Breast epithelium (tissue), 4 donors: ENCODE results near the gene ATP1A4. TPM values are rescaled to one million over a fixed set of nuclear protein-coding genes. Genes with fewer than 3 reads are reported as not detected.
A peak's percentile ranks its signal among the peaks of the same experiment; 100 is the strongest.

Experiments used
- DNase-seq, 2 donors: peaks; one replicate each; pipeline ENCODE4 v3.0.0-alpha.2; 2019; ENCODE audit warnings: low spot score in 2 of 2
- H3K27ac ChIP-seq, 2 donors: fragments of 200-600 bp; sonication (generic) in 1 of 2; one replicate each; pipeline ENCODE4 v1.5.1; 2016 to 2019; ENCODE audit warnings: mild to moderate bottlenecking in 1 of 2
- H3K27me3 ChIP-seq, 2 donors: fragments of 200-600 bp; sonication (generic) in 1 of 2; one replicate each; pipeline versions ENCODE4 v1.5.1 to v1.6.0; 2017 to 2019; ENCODE audit warnings: control low read depth in 1 of 2, mild to moderate bottlenecking in 1 of 2
- H3K36me3 ChIP-seq: fragments of 200-600 bp; one replicate; pipeline ENCODE4 v1.5.1; 2019
- H3K4me1 ChIP-seq, 2 donors: fragments of 200-600 bp; sonication (generic); one replicate each; pipeline ENCODE4 v1.5.1; 2016 to 2019; ENCODE audit warnings: control low read depth in 1 of 2
- H3K4me3 ChIP-seq, 3 donors: fragments of 200-600 bp; sonication (generic); 1 replicate in 2 of 3; 2 replicates in 1 of 3; pipeline ENCODE4 v1.5.1; 2016 to 2019; ENCODE audit warnings: mild to moderate bottlenecking in 3 of 3, moderate library complexity in 2 of 3
- H3K9me3 ChIP-seq, 2 donors: fragments of 200-600 bp; sonication (generic) in 1 of 2; one replicate each; pipeline ENCODE4 v1.5.1; 2016 to 2019; ENCODE audit warnings: control low read depth in 1 of 2
- POLR2A ChIP-seq: fragments of 450-650 bp; IDR thresholded peaks from one replicate; pipeline ENCODE4 v1.6.1; 2016; ENCODE audit warnings: antibody characterized with exemption, mild to moderate bottlenecking, moderate library complexity
- POLR2AphosphoS5 ChIP-seq, 3 donors: sonication (generic); formaldehyde crosslinking; IDR thresholded peaks; one replicate each; pipeline ENCODE4 v1.6.1; 2017; ENCODE audit warnings: antibody characterized with exemption in 3 of 3
- intact Hi-C: fragments of 100-400 bp; cut with DNase I; formaldehyde crosslinking; loops from one replicate; pipeline ENCODE4 v1.15.1; 2023; ENCODE audit warnings: low total_unique reads
- total RNA-seq, 3 donors: library from RNA; depleted of rRNA; stranded (reverse); fragments of >200 nt; gene quantifications; one replicate each; pipeline ENCODE4 v1.1.0, GENCODE V29; 2016
- TF ChIP-seq, protein P1 (sequence below), 3 donors: fragments of 450-650 bp; IDR thresholded peaks; one replicate each; pipeline ENCODE4 v1.5.1; 2016 to 2017; ENCODE audit warnings: antibody characterized with exemption in 3 of 3, mild to moderate bottlenecking in 3 of 3, moderate library complexity in 3 of 3

The ATP1A4 gene
- total RNA-seq, 3 donors from 2014 or later, result 4.5 TPM; not detected in 2

DNA sequence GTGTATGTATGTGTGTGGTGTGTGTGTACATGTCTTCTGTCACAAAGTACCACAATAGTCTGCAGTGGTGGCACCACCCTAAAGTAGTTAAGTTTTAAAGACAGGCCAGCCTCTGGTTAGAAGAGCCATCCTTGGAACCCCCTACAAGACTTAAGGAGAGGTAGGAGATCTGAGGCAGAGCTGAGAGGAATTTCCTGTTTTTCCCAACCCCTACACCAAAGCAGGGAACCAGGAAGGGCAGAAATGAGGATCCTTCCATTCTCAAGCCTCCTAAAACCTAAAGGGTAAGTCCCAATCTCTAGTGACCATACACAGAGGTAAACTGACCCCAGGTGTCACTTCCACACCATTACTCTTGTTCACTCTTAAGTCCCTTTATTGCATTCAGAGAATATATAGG is 64.9 kb downstream of the ATP1A4 start:
- H3K4me1 ChIP-seq, result peaks cover 0 to 5% of the 10 kb centered on the region in 2 donors
- intact Hi-C loops, result no loop called here
- DNase-seq, result no peak
- TF ChIP-seq, protein P1, sequence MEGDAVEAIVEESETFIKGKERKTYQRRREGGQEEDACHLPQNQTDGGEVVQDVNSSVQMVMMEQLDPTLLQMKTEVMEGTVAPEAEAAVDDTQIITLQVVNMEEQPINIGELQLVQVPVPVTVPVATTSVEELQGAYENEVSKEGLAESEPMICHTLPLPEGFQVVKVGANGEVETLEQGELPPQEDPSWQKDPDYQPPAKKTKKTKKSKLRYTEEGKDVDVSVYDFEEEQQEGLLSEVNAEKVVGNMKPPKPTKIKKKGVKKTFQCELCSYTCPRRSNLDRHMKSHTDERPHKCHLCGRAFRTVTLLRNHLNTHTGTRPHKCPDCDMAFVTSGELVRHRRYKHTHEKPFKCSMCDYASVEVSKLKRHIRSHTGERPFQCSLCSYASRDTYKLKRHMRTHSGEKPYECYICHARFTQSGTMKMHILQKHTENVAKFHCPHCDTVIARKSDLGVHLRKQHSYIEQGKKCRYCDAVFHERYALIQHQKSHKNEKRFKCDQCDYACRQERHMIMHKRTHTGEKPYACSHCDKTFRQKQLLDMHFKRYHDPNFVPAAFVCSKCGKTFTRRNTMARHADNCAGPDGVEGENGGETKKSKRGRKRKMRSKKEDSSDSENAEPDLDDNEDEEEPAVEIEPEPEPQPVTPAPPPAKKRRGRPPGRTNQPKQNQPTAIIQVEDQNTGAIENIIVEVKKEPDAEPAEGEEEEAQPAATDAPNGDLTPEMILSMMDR (IDR thresholded peaks at IDR 0.05), result no peak
- TF ChIP-seq POLR2AphosphoS5 (IDR thresholded peaks at IDR 0.05) (no peak), POLR2A (no peak)
- no peaks in the 10 kb centered on the region for H3K36me3 ChIP-seq
- H3K9me3 ChIP-seq, result no peaks in the 10 kb centered on the region
- H3K4me3 ChIP-seq, result no peak overlapping the region
- peak overlapping the region in 1 of 2 donors; percentile 9 for H3K27ac ChIP-seq
- H3K27me3 ChIP-seq, result no peaks in the 10 kb centered on the region

DNA sequence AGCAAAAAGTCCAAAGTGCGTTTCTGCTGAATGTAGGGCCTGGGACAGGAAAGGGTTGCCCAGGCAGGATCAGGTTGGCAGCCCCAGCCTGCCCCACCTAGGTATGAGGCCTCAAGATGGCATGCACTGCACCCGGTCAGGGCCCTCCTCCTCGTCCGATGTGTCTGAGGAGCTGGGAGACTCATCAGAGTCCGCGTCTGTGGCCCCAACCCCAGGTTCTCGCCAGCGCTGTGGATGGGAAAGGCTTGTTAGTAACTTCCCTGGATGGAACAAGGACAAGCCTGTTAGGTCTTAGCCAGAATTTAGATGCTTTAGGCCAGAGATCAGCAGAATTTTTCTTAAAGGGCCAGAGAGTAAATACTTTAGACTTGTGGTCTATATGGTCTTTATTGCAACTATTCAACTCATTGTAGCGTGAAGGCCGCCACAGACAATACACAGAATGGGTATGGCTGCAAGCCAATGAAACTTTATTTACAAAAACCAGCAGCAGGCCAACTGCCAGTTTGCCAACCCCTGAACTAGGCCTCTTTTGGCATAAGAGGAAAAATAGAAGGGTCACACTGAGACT is 66.2 kb downstream of the ATP1A4 start:
- no peaks in the 10 kb centered on the region for H3K9me3 ChIP-seq
- peaks cover 0 to 5% of the 10 kb centered on the region in 2 donors for H3K4me1 ChIP-seq
- no peak overlapping the region for H3K4me3 ChIP-seq
- peak overlapping the region; percentile 65 to 78 for H3K27ac ChIP-seq
- no peaks in the 10 kb centered on the region for H3K36me3 ChIP-seq
- no peak for DNase-seq
- no peaks in the 10 kb centered on the region for H3K27me3 ChIP-seq
- TF ChIP-seq, protein P1 (IDR thresholded peaks at IDR 0.05), result no peak
- TF ChIP-seq POLR2AphosphoS5 (IDR thresholded peaks at IDR 0.05) (no peak), POLR2A (no peak)
- intact Hi-C loops, result no loop called here

DNA sequence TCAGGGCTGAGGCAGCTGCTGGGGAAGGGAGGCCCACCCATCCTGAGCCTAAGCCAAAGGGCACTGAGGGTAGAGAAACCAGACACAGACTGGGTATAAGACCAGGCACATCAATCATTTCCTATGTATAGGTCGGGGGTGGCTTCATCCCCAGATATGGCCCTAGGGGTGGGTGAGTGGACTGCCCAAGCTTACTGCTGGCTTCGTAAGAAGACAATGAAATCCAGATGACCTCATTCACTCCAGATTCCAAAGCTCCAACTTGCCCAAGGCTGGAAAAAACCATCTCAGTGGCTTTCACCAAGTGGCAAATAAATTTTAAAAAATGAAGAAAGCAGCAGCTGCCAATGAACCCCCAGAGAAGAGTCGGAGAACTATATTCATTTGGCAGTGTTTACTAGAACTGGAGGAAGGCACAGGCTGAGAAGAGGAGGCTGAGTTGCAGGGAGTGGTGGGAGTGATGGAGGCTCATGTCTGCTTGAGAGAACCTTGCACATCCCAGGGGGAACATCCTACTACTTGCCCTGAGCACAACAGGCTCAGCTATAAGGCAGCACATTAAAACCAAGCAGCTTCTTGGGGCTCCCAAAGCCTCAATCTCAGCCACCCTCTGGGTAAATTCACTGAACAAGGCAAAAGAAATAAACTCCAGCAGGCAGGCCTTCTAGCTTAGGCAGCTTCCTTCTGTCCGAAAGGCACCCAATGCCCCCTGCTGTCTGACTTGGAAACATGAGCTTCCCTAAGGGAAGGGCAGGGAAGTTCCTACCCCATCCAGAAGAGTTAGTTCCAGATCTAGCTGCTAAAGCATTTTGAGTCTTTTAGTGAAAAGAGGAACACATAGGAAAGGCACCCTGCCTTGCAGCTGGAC is 67.9 kb downstream of the ATP1A4 start:
- intact Hi-C loops, result no loop called here
- Histone ChIP-seq H3K27ac (peak overlapping the region; percentile 65 to 78), H3K36me3 (no peaks in the 10 kb centered on the region), H3K9me3 (no peaks in the 10 kb centered on the region), H3K4me1 (peaks cover 0 to 5% of the 10 kb centered on the region in 2 donors), H3K27me3 (no peaks in the 10 kb centered on the region), H3K4me3 (no peak overlapping the region)
- TF ChIP-seq, protein P1 (IDR thresholded peaks at IDR 0.05), result peak; percentile 43 to 58 (median 55)
- TF ChIP-seq POLR2A, result no peak
- peak in 1 of 2 donors; percentile 61 for DNase-seq

DNA sequence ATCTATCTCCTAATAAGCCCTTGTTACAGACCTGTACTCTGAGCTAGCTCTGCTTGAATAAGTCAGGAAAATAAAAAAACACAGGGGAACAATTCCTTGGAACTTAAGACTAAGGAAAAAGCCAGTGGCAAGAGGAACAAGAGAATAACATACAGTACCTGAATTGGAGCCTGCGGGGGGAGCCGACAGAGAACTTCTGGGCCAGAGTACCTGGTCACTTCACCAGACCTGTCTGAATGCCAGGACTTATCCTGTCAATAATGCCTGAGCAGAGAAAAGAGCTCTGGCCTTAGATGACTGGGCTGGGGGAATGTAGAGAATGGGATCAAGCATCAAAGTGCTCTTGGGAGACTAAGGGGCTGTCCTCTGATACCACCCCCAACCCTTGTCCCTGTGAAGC is 68.9 kb downstream of the ATP1A4 start:
- Histone ChIP-seq H3K9me3 (no peaks in the 10 kb centered on the region), H3K4me3 (no peak overlapping the region), H3K27me3 (no peaks in the 10 kb centered on the region), H3K4me1 (peaks cover 0 to 5% of the 10 kb centered on the region in 2 donors), H3K36me3 (peaks cover 2% of the 10 kb centered on the region), H3K27ac (peak overlapping the region in 1 of 2 donors; percentile 65)
- intact Hi-C loops, result no loop called here
- DNase-seq, result no peak
- TF ChIP-seq POLR2AphosphoS5 (IDR thresholded peaks at IDR 0.05), result no peak
- TF ChIP-seq, protein P1 (IDR thresholded peaks at IDR 0.05), result no peak
- TF ChIP-seq POLR2A, result no peak

DNA sequence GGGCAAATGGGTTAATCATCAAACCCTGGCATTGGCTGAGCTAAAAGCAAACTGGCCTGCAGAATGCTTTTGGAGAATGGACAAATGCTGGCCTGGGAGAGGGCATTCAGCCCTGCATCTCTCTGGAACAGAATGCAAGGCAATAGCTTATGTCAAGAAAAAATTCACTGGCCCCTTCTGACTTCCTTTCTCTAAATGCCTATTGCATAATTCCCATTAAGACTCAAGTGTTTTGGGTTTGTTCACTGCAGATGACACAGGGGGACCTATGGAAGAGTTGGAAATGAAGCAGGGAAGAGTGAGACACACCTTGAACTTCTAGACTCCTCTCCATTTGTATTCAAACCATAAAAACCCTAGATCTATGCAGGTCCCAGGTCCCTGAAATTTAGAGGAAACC is 69.7 kb downstream of the ATP1A4 start:
- intact Hi-C loops, result no loop called here
- Histone ChIP-seq H3K36me3 (peaks cover 9% of the 10 kb centered on the region), H3K27me3 (no peaks in the 10 kb centered on the region), H3K4me3 (no peak overlapping the region), H3K27ac (no peak overlapping the region), H3K9me3 (no peaks in the 10 kb centered on the region), H3K4me1 (peaks cover 0 to 5% of the 10 kb centered on the region in 2 donors)
- no peak for DNase-seq
- TF ChIP-seq POLR2AphosphoS5 (IDR thresholded peaks at IDR 0.05) (no peak), POLR2A (no peak)
- TF ChIP-seq, protein P1 (IDR thresholded peaks at IDR 0.05), result no peak
